ENCODE results near the gene CLSTN2. TPM values are rescaled to one million over a fixed set of nuclear protein-coding genes. Genes with fewer than 3 reads are reported as not detected.

CLSTN2 gene
- total and polyA plus RNA-seq, 4 donors = 0.09 to 2.2 (median 0.55) TPM

- TF ChIP-seq ZBTB33 (IDR thresholded peaks at IDR 0.05) = no peak
- no peak for TF ChIP-seq SP1 (IDR thresholded peaks at IDR 0.05)
- TF ChIP-seq HNF4G (IDR thresholded peaks at IDR 0.05) = no peak
- no peak for TF ChIP-seq JUND (IDR thresholded peaks at IDR 0.05)
- no peak for TF ChIP-seq YY1 (IDR thresholded peaks at IDR 0.05)
- no peak for TF ChIP-seq HNF4A (conservative IDR thresholded peaks at IDR 0.05)
- no peak for TF ChIP-seq MAX (IDR thresholded peaks at IDR 0.05)
Observed at GRCh38 chr3:140510303-140510861, 575.4 kb downstream of the CLSTN2 start (continued).

DNA sequence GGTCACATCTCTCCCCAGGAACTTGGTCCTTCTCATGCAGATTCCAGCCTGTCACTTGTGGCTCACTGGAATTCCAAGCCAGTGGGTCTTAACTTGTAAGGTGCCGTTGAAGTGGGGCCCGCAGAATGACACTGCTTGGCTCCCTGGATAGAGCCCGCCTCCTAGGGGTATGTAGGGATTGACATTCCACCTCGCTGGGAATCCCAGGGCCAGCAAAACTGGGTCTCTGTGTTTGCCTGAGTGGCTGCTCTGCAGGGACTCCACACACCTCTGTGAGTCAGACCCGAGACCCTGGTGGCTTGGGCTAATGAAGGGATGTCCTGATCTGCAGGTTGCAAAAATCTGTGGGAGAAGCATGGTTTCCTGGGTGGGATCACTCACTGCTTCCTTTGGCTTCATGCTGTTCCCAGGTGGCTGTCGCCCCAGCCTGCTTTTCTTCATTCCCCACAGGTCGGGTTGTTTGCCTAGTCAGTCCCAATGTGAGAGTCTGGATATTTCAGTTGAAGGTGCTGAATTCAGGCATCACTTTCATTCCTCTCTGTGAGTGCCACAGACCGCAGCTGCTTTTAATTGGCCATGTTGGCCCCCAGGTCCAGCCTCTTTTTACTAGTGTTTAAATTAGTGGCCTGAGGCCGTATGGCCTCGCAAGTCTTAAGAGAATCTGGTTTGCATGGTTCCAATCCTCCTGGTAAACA, 586.9 kb downstream of the CLSTN2 start:
- Histone ChIP-seq H3K4me1 (ENCODE audit: control insufficient read depth in 4 of 4, insufficient read depth in 4 of 4, low read length in 3 of 4) (no peaks in the 10 kb centered on the region), H3K36me3 (ENCODE audit: control insufficient read depth in 4 of 4, insufficient read depth in 3 of 4, low read depth in 1 of 4, low read length in 3 of 4) (no peaks in the 10 kb centered on the region), H3K4me3 (ENCODE audit: low read depth in 1 of 3, low read length in 3 of 3) (no peak overlapping the region), H3K9me3 (ENCODE audit: control insufficient read depth in 4 of 4, low read length in 3 of 4) (peaks cover 0 to 6% (median 1%) of the 10 kb centered on the region in 4 donors), H3K9ac (ENCODE audit: low read depth in 1 of 2, low read length in 2 of 2) (no peak overlapping the region), H3K27ac (ENCODE audit: low read depth in 1 of 2, low read length in 2 of 2) (no peak overlapping the region), H3K27me3 (ENCODE audit: control insufficient read depth in 4 of 4, insufficient read depth in 4 of 4, low read length in 3 of 4) (peaks cover 0 to 4% (median 0%) of the 10 kb centered on the region in 4 donors)
- TF ChIP-seq YY1 (IDR thresholded peaks at IDR 0.05) = no peak
- no peak for TF ChIP-seq FOXA2 (IDR thresholded peaks at IDR 0.05)
- TF ChIP-seq FOXA1 (IDR thresholded peaks at IDR 0.05) = no peak
- no peak for TF ChIP-seq HNF4G (IDR thresholded peaks at IDR 0.05)
- TF ChIP-seq, protein P1, sequence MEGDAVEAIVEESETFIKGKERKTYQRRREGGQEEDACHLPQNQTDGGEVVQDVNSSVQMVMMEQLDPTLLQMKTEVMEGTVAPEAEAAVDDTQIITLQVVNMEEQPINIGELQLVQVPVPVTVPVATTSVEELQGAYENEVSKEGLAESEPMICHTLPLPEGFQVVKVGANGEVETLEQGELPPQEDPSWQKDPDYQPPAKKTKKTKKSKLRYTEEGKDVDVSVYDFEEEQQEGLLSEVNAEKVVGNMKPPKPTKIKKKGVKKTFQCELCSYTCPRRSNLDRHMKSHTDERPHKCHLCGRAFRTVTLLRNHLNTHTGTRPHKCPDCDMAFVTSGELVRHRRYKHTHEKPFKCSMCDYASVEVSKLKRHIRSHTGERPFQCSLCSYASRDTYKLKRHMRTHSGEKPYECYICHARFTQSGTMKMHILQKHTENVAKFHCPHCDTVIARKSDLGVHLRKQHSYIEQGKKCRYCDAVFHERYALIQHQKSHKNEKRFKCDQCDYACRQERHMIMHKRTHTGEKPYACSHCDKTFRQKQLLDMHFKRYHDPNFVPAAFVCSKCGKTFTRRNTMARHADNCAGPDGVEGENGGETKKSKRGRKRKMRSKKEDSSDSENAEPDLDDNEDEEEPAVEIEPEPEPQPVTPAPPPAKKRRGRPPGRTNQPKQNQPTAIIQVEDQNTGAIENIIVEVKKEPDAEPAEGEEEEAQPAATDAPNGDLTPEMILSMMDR (IDR thresholded peaks at IDR 0.05; ENCODE audit: low read depth, low read length, missing input control) = no peak
- TF ChIP-seq JUND (IDR thresholded peaks at IDR 0.05) = no peak
- TF ChIP-seq RAD21 (IDR thresholded peaks at IDR 0.05) = no peak
- no peak for TF ChIP-seq TAF1 (conservative IDR thresholded peaks at IDR 0.05)
- TF ChIP-seq NR2F2 (IDR thresholded peaks at IDR 0.05) = no peak
- TF ChIP-seq ZBTB33 (IDR thresholded peaks at IDR 0.05) = no peak
- TF ChIP-seq SP1 (IDR thresholded peaks at IDR 0.05) = no peak
- TF ChIP-seq, protein P2, sequence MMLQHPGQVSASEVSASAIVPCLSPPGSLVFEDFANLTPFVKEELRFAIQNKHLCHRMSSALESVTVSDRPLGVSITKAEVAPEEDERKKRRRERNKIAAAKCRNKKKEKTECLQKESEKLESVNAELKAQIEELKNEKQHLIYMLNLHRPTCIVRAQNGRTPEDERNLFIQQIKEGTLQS (IDR thresholded peaks at IDR 0.05) = no peak
- no peak for TF ChIP-seq HNF4A (conservative IDR thresholded peaks at IDR 0.05)
- TF ChIP-seq RXRA (IDR thresholded peaks at IDR 0.05) = no peak
- TF ChIP-seq MAX (IDR thresholded peaks at IDR 0.05) = no peak
- TF ChIP-seq, protein P3, sequence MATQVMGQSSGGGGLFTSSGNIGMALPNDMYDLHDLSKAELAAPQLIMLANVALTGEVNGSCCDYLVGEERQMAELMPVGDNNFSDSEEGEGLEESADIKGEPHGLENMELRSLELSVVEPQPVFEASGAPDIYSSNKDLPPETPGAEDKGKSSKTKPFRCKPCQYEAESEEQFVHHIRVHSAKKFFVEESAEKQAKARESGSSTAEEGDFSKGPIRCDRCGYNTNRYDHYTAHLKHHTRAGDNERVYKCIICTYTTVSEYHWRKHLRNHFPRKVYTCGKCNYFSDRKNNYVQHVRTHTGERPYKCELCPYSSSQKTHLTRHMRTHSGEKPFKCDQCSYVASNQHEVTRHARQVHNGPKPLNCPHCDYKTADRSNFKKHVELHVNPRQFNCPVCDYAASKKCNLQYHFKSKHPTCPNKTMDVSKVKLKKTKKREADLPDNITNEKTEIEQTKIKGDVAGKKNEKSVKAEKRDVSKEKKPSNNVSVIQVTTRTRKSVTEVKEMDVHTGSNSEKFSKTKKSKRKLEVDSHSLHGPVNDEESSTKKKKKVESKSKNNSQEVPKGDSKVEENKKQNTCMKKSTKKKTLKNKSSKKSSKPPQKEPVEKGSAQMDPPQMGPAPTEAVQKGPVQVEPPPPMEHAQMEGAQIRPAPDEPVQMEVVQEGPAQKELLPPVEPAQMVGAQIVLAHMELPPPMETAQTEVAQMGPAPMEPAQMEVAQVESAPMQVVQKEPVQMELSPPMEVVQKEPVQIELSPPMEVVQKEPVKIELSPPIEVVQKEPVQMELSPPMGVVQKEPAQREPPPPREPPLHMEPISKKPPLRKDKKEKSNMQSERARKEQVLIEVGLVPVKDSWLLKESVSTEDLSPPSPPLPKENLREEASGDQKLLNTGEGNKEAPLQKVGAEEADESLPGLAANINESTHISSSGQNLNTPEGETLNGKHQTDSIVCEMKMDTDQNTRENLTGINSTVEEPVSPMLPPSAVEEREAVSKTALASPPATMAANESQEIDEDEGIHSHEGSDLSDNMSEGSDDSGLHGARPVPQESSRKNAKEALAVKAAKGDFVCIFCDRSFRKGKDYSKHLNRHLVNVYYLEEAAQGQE (IDR thresholded peaks at IDR 0.05) = no peak
- no peak for TF ChIP-seq EGR1 (IDR thresholded peaks at IDR 0.05; ENCODE audit: low read depth in 2 of 2)
- no peak for TF ChIP-seq GABPA (IDR thresholded peaks at IDR 0.05 in 1 of 2, conservative IDR thresholded peaks at IDR 0.05 in 1 of 2)
- WGBS = 76% methylated on average over 10 of the region's 10 CpGs
- DNase-seq (ENCODE audit: low spot score) = no peak
